NCI-H2171 treated with DMSO at 0.1 percent for 48 hours (cell line): ENCODE results near the gene PREX1.
"Not testable (repeated sequence)": the region's sequence is repeated elsewhere in the genome, so short reads cannot be mapped to it uniquely, and the experiment has no call there.

Experiments
- DNase-seq: peaks from one replicate; lab custom pipeline; 2025; lab: John Stamatoyannopoulos, UW

Gene PREX1

DNA sequence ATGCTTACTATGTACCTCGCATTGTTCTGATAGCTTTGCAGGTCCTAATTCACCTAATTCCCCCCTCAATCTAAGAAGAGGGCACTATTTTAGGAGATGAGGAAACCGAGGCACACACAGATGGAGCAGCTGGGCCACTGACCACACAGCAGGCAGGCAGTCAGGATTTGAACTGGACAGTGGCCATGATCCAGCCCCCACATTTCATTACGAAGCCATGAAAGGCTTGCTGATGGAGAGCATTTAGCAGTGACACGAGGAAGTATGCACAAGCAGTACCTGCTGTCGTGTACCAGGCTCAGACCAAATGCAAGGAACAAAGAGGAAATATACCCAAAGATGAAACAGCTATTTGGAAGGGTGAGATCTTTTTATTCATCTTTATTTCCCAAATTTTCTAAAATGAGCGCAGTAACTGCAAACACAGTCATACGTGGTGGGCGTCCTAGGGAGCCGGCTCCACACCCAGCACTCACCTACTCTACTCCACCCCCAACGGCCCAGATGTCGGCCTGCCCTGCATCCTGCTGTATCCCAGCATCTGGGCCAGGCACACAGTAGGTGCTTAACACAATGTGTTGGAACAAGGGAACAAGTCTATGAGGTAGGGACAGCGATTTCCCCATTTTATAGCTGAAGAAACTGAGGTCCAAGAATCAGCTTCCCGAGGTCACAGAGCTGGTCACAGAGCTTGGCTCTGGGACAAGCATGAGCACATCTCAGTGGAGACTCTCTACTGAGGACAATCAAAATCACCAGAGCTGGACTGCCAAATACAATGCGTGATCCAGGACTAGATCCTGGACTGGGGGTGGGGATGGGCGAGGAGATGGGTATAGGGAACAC is 15.0 kb downstream of the PREX1 start:
- DNase-seq = no peak

DNA sequence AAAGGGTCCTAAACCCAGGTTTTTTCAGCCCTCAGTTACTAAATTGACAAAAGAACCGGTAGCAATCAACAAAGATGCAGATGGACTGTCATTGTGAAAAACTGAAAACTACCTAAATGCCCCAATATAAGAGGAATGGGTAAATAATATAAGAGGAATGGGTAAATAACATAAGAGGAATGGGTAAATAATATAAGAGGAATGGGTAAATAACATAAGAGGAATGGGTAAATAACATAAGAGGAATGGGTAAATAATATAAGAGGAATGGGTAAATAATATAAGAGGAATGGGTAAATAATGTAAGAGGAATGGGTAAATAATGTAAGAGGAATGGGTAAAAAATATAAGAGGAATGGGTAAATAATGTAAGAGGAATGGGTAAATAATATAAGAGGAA is 15.7 kb downstream of the PREX1 start:
- DNase-seq = not testable (repeated sequence)

DNA sequence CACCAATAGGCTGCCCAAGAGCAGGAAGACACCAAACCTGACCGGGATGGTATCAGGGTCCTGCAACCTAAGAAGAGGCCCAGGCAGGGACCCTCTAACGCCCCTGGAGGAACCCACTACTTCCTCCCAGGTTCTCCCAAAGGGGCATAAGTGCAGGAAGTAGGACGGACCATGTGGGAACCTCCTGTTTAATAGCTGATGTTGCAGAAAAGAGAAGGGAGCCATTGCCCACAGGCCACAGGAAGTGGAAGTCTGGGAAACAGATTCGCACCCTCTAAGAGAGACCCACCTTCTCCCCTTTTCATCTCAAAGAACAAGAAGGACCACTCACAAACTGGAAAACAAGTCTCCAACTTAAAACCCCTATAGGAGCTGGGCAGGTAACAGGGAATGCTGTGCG is 18.1 kb downstream of the PREX1 start:
- DNase-seq = no peak

DNA sequence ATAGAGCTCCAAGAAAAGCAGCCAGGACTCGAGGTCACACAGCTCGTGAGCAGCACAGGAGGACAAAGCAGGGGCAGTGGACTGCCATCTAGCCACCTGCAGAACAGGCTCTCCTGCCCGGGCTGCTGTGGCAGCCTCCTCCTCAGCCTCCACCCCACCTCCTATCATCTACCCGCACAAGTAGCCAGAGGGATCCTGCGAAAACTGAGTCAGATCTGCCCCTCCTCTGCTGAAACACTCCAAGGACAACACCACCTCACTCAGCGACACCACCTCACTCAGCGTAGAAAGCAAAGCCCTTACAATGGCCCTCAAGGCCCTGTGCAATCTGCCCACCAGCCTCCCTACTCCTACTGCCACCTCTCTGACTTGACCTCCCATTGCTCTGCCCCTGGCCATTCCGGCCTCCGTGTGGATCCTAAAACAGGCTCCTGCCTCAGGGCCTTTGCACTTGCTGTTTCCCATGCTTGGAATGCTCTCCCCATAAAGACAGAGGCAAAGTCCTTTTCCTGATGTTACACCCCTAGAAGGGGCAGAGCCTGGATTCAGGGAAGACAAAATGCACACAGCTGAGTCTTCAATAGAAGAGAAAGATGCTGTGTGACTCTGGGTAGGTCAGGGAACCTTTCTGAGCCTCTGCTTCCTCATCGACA is 19.3 kb downstream of the PREX1 start:
- no peak for DNase-seq

DNA sequence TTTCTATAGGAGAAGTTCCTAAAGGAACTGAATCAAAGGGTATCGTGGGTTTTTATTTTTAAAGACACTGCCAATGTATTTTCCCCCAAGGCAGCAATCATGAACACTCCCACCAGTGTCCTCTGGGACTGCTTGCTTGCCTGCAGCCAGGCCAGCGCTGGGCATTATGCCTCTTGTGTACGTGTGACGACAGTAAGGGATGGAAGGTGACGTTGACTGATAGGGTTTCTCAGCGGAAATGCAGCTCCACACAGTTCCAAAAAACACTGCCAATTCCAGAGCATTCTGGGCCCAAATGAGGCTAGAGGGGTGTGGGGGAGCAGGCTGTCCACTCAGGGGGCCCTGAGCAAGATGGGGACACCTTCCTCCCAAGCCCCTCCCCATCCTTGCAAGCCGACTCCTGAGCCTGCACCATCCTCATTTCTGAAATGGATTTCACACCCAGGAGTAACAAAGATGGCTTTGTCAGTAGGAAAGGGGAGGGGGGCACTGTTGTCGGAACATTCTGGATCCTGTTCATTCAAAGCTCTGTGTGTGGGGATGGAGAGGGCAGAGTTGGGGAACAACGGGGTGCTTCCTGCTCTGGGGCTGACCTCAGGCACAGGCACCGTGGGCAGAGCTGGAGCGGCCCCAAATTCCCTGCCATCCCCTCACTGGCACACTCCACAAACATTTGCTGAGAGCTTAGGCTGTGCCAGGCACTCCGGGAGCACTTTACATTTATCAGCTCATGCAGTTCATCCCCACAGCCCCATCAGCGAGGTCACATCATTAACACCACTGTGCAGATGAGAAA is 20.0 kb downstream of the PREX1 start:
- DNase-seq = no peak

DNA sequence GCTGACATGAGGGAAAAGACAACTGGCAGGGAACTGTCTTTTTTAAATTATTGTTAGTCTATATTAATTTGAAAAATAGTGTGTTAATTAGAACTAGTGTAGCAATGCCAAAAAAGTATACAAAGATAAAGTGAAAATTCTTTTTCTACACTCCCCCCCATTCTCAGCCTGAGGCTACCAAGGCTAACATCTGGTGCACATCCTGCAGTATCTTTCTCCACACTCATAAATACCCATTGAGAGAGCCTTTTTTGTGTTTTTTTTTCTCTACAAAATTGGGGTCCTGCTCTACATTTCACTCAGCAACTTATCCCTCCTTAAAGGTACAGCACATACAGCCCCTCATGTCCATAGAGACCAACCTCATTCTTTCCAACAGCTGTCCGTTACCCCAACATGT is 20.7 kb downstream of the PREX1 start:
- no peak for DNase-seq

DNA sequence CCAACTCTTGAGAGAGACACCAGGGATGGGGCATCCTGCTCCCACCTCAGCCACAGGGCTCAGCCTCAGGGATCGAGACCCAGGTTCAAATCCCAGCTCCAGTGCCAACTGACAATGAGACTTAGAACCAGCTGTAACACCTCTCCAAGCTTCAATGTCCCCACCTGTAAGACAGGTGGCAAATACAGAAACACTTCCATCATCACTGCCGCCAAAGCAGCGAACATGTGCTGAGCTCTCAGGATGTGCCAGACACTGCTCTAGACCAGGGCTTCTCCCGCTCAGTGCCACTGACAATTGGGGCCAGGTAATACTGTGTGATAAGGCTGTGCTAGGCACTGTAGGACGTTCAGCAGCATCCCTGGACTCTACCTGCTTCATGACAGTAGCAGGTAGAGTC is 22.1 kb downstream of the PREX1 start:
- peak; percentile 38 for DNase-seq

DNA sequence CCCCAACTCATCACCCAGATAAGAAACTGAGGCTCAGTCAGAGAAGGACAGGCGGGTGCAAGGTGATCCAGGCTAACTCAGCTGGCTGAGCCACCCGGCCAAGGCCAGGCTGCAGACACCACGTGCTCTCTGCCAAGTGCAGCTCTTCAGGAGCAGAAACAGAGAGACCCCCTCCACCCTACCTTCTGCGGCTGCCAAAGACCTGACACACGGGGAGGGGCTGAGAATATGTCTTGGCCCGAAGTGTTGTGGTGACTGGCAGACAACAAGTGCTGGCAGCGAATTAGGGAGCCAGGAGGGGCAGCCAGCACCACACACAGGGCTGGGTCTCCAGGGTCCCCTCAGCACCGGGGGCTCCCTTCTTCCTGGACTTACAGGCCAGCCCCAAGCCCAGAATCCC is 22.5 kb downstream of the PREX1 start:
- DNase-seq = no peak

DNA sequence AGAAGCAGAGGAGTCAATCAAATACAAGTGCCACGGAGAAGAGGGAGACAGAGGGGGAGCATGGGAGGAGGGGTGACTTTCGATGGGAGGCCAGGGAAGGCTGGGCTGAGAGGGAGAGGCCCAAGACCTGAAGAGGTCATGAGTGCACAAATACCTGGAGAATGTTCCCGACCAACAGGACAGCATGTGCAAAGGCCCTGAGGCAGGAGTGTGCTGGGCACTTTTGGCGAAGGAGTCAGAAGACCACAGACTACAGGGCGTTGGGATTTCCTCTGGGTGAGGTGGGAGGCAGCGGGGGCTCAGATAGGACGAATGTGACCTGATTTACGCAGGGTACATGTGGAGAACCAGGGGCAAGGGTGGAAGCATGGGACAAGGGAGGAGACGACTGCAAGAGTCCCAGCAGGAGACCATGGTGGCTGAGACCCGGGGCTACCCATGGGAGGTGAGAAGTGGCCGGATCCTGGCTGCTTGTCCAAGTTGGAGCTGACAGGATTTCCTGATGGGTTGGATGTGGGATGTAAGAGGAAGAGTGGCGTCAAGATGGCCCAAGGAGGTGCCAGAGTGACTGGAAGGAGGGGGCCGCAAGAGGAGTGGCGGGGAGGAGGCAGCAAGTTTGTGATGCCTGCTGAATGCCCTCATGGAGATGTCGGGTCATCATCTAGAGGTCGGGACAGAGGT is 23.4 kb downstream of the PREX1 start:
- no peak for DNase-seq

DNA sequence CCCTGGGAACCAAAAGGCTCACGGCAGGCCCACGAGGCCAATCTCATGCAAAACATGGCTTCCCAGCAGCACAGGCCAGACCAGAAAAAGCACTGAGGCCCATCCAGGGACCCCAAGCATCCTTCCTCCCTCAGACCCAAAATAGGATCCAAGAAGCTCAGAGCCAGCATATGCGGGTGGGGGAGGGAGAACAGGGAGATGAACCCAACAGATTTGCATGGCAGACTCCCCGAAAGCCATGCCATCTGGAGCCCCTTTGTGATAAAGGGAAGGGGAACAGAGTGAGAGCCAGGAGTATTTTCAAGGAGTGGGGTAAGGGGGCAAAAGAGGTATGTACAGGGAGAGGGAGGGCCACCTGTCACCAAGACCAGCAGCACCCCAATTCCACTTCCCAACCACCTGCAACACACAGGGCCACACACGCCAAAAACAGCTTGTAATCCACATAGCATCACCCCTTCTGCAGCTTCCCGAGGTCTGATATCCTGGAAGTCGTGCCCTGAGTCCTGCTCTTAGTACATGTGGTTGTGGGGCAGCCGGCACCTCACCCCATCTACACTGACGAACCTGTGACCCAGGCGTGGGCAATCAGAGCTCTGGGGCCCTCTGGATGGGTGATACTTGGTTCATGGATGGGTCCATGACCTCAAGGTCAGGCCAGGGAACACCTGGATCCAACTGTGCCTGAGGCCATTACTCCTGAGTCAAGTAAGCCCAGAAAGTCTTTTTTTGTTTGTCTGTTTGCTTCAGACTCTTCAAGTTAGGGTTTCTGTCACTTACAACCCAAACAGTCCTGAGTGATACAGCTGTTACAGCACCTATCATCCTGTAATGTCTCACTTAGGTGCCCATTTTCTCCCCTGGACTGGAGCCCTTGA is 24.4 kb downstream of the PREX1 start:
- DNase-seq = peak; percentile 26

DNA sequence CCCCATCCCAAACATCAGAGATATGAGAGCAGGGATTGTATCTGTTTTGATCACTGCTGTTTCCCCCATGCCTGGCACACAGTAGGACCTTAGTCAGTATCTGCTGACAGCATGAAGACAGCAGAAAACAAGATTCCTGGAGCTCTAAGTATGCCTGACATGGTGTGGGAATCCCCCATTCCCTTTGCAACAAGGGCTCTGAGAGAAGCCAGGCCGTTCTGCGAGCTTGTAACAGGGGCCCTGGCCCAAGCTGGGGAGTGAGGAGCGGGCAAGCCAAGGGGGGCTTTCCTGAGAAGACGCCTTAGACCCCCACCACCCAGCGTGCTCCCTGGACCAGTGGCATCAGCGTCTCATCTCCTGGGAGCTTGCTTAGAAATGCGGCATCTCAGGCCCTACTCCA is 25.2 kb downstream of the PREX1 start:
- no peak for DNase-seq

DNA sequence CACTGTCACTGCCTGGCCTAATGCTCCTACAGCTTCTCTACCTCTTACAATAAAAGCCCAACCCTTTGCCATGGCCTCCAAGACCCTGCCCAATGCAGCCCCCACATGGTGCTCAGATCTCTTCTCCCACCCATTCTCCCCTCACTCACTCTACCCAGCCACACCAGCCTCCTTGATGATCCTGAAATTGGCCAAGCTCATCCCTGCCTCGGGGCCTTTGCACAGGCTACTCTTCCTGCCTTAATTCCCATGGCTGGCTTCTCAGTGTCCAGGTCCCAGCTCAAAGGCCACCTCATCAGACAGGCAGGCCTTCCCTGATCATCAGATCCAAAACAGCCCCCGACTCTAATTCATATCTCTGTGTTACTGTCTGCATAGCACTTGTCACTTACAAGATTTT is 25.6 kb downstream of the PREX1 start:
- DNase-seq = no peak

DNA sequence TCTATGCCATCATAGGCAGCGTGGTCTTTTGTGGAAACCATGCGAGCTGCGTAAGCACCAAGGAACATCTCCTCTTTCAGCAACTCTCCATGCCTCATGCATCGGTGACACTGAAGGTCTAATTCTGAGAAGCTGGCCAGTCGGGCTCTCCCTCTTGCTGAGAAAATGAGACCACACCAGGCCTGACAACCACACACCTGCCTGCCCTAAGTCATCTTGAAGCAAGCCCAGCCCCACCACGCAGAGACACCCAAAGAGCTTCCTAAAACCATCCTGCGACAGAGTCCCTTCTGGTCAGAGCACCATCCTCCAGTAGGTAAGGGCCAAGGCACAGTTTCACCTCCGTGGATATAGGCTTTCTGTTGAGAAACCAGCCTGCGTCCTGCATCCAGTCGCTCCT is 26.6 kb downstream of the PREX1 start:
- DNase-seq = no peak

DNA sequence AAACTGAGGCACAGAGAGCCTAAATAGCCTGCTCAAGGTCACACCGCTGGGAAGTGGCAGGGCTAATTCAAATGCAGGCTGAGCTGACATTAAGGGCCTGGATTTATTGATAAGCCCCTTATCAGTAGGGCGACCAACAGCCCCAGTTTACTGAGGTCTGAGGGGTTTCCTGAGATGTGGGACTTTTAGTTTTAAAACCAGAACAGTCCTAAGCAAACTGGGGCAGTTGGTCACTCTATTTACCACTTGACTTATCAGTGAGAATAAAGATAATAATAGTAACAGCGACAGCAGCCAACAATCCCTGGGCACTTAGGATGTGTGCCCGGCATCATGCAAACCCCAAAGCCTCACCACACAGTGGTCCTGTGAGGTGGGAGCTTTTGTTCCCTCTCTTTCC is 27.6 kb downstream of the PREX1 start:
- no peak for DNase-seq

DNA sequence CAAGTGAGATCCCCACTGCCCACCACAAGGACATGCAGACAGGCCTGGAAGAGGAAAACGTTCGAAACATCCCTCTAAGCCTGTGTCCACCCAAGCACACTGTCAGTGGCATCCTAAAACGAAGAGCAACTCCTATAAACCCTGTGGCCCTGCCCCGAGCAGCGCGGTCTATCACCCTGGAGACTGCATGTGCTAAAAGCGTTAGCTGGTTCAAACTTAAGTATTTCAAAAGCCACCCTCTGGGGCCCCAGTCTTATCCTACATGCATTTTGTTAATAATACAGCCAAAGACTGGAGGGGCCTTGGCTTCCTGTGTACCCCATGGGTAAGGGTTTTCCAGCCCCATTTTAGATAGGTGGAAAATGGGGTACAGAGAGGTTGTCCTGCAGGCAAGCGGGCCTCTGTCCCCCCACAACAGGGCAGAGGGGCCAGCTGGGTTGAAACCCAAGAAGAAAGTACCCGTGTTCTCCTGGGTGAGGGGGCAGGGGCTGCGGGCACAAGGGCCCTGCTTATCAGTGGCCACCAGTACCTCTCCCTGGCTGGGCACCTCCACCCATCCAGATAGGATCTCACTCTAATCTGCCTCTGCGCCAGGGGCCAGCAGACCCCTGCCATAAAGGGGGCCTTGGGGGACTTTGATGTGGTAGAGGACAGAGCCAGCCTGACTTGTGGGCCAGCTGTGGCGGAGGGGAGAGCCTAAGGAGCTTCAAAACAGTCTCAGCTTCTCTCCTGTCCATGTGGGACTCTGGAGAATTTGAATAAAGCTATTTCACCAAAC is 28.3 kb downstream of the PREX1 start:
- DNase-seq = no peak

DNA sequence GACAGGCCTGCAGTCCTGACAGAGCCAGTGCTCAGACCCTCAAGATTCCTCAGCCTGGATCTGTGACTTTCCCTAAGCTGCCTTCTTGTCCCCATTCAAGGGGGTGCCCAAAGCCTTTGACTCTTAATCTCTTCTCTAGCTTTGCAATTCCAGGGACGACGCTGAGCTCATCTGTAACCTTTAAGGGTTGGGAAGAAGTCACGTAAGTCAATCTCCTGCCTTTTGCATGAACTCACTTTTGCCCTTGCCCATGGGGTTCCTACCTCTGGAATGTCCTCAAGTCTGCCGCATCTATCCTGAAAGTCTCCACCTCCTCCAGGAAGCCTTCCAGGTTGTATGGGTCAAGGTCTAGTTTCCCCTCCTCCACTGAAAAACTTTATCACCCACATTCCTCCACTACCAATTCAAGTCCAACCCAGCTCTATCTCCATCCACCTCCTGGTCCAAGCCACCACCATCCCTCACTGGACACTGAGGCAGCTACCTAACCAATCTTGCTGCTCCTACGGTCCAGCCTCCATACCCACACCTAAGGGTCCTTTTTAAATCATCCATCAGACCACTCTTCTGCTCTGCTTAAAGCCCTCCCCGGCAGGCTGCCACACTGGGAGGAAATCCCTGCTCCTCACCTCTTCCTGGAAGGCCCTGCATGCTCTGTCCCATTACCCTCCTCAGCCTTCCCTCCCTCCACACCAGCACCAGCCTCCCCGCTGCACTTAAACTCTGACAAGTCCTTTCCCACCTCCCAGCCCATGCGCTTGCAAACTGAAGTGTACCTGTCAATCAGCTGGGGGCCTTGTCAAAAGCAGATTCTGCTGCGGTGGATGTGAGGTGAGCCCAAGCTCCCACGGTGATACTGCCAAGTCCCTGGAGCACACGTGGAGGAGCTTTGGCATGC is 29.7 kb downstream of the PREX1 start:
- no peak for DNase-seq

DNA sequence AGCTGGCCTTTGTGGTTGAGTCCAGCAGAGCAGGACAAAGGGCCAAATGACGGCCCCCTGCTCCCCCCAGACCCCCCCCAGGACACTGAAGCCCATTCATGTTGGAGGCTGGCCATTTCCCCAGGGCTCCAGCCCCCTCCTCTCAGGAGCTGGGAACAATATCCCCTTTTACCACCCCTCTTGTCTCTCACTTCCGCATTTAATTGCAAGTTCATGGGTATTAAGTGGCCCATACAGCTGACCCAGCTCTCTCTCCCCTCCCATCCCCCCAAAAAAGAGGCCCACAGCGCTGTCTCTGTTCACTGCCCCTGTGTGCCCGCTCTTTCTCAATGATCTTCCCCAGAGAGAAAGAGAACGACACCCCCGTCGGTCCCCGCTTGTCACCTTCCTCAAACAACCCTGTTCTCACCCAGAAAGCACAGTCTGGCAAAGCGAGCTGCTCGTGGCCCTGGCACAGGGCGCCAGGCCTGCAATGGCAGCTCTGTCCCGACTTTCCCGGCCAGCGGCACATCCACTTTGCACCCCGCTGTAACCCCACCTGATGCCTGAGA is 30.4 kb downstream of the PREX1 start:
- no peak for DNase-seq

DNA sequence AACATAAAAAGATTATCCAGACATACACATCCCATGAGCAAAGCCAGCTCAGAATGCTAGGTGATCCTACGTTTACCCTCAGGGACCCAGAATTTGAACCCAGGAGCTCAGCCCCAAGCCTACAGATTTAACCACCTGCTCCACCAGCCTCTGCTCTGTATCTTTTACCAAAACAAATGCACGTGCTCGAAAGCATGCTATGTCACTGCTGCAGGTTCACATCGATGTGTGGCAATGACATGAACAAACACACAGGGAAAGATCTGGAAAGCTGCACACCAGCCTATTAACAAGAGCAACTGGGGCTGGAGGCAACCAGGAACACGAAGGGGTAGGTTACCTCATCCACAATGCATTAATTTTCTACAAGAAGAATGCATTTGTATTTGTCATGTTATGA is 32.1 kb downstream of the PREX1 start:
- DNase-seq = peak; percentile 52

DNA sequence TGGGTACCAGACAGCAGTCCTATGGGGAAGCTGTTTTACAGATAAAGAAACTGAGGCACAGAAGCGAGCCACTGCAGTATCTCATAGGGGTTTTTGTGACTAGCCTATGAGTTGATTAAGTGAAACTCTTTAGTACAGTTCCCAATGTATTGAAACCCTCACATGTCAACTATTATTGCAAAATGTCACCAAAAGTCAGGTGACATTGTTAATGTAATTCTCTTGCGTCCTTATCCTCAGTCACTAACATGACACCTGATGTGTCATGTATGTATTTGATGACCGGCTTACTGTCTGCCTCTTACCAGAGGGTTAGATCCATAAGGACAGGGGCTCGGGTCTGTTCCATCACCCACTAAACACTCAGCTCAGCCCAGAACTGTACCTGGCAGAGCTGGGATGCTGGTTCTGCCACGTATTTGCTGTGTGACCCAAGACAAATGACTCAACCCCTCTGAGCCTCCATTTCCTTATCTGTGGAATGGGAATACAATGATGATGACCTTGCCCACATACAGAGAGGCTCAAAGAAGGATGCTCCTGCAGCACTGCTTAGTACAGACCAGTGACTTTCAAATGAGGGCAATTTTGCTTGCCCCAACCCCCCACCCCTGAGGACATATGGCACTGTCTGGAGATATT is 32.9 kb downstream of the PREX1 start:
- no peak for DNase-seq
